ENCODE data around the gene TAF1B. TPM values are rescaled to one million over a fixed set of nuclear protein-coding genes. Genes with fewer than 3 reads are reported as not detected.

Gene TAF1B
- total RNA-seq, 1 donor from 2014 or later, result 58.5 TPM

DNA sequence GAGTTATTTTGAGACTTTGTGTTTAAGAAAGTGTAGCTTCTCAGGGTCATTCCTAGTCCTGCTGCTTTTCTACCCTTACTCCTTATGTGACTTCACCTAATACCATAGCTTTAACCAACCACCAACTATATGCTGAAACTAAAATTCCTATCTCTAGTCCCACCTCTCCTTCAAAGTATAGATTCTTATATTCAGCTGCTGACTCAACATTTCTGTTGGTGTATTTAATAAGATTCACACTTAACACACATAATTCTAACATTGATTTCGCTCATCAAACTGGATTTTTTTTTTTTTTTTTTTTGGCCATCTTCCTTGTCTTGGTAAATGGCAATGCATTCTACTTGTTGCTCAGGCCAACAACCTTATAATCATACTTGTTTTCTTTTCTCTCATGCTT lies 30.1 kb downstream of the TAF1B start:
- DNase-seq (ENCODE audit: low spot score in 2 of 2), result no peak
- Histone ChIP-seq H3K9me3 (no peaks in the 10 kb centered on the region), H3K4me3 (no peak overlapping the region), H3K27me3 (no peaks in the 10 kb centered on the region), H3K36me3 (peaks cover 11 to 36% of the 10 kb centered on the region in 2 donors), H3K4me1 (no peaks in the 10 kb centered on the region), H3K27ac (no peak overlapping the region)
- intact Hi-C loops (cut with DNase I), result no loop called here
- TF ChIP-seq, protein P1, sequence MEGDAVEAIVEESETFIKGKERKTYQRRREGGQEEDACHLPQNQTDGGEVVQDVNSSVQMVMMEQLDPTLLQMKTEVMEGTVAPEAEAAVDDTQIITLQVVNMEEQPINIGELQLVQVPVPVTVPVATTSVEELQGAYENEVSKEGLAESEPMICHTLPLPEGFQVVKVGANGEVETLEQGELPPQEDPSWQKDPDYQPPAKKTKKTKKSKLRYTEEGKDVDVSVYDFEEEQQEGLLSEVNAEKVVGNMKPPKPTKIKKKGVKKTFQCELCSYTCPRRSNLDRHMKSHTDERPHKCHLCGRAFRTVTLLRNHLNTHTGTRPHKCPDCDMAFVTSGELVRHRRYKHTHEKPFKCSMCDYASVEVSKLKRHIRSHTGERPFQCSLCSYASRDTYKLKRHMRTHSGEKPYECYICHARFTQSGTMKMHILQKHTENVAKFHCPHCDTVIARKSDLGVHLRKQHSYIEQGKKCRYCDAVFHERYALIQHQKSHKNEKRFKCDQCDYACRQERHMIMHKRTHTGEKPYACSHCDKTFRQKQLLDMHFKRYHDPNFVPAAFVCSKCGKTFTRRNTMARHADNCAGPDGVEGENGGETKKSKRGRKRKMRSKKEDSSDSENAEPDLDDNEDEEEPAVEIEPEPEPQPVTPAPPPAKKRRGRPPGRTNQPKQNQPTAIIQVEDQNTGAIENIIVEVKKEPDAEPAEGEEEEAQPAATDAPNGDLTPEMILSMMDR (IDR thresholded peaks at IDR 0.05), result no peak

DNA sequence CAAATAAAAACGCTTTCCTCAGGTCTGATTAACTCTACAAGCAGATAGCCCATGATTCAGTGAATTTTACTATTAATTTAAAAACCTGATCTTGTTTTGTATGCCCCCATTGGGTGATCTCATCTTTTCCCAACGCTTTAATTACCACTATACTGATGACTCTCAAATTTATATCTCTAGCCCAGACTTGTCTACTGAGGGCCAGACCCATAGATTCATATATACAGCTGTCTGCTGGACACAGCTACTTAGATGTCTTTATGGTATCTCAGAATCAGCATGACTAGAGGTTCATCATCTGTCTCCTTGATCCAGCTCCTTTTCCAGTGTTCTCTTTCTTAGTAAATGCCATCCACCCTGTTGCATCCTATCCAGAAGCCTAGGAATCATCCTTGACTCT lies 33.8 kb downstream of the TAF1B start:
- no peaks in the 10 kb centered on the region for H3K27me3 ChIP-seq

DNA sequence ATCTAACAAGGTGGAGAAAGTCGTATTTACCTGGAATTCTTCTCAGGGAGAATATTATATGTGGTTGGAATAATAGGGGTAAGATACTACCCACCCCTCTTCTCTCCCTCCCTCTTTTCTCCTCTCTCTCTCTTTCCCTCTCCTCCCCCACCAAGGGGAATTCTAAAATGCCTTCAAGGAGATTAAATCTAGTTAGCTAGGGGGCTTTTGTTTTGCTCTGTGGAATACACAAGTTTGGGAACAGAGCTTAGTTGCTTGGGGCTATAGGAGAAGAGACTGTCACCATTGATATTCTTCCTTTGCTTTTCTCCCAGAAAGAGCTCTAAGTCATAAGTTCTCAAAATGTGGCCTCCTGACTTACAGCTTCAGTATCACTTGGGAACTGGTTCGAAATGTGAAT lies 34.5 kb downstream of the TAF1B start:
- H3K4me3 ChIP-seq, result no peak overlapping the region
- H3K27me3 ChIP-seq, result no peaks in the 10 kb centered on the region
- TF ChIP-seq, protein P1 (IDR thresholded peaks at IDR 0.05), result no peak
- peaks cover 11 to 23% of the 10 kb centered on the region in 2 donors for H3K36me3 ChIP-seq
- no peak for DNase-seq (ENCODE audit: low spot score in 2 of 2)
- no peaks in the 10 kb centered on the region for H3K9me3 ChIP-seq
- intact Hi-C loops (cut with DNase I), result no loop called here
- no peaks in the 10 kb centered on the region for H3K4me1 ChIP-seq
- no peak overlapping the region for H3K27ac ChIP-seq

More for the DNA sequence above, 33.8 kb downstream of the TAF1B start:
- no peak overlapping the region for H3K27ac ChIP-seq
- no peak overlapping the region for H3K4me3 ChIP-seq
- TF ChIP-seq, protein P1 (IDR thresholded peaks at IDR 0.05), result no peak
- H3K9me3 ChIP-seq, result no peaks in the 10 kb centered on the region
- peaks cover 11 to 19% of the 10 kb centered on the region in 2 donors for H3K36me3 ChIP-seq
- DNase-seq (ENCODE audit: low spot score in 2 of 2), result no peak
- no peaks in the 10 kb centered on the region for H3K4me1 ChIP-seq
- intact Hi-C loops (cut with DNase I), result no loop called here

DNA sequence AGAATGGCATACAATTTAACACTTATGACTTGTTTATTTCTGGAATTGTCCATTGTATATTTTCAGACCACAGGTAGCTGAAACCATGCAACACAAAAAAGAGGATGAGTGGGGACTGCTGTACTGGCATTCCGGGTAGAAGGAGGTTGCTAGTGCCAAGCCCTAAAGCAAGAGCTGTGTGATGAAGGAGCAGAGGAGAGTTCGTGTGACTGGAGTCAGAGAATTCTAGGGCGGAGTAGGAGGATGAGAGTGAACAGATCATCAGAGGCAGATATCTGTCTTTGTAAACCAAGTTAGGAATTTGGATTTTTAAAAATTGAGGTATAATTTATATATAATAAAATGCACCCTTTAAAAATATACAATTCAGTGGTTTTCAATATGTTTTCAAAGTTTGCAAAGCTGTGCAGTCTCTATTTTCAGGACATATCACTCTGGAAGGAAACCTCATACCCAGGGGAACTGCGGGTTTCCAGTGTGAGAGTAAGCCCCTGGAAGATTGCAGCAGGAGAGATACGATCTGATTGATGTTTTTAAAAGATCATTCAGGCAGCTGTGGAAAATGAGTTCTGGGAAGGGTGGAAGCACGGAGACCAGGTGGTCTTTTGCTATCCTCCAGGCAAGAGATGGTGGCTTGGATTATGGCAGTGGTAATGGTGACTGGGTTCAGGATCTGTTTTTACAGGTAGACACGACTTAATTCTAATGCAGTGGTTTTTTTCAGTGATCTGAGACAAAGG lies 36.4 kb downstream of the TAF1B start:
- no peak for DNase-seq (ENCODE audit: low spot score in 2 of 2)
- Histone ChIP-seq H3K27me3 (no peaks in the 10 kb centered on the region), H3K36me3 (peaks cover 14 to 25% of the 10 kb centered on the region in 2 donors), H3K9me3 (no peaks in the 10 kb centered on the region), H3K4me3 (no peak overlapping the region), H3K4me1 (no peaks in the 10 kb centered on the region), H3K27ac (no peak overlapping the region)
- TF ChIP-seq, protein P1 (IDR thresholded peaks at IDR 0.05), result no peak
- intact Hi-C loops (cut with DNase I), result no loop called here

DNA sequence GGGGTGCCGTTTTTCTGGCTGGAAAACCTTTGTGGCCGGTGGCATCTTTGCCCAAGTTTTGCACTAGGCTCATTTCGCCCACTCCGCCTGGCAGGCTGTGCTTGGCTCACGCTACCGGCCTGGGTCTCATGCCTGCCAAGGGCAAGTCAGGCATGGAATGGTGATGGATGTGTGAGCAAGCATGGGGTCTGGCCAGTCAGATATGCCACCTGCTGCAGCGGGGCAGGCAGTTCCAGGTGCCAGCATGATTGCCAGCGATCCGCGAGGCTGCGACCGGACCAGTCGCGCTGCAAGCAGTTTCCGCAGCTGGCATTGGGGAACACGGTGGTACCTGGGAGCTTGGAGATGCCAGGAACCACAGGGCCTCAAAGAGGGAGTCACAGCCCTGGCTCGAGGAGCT lies 40.6 kb downstream of the TAF1B start:
- Histone ChIP-seq H3K36me3 (peaks cover 3 to 20% of the 10 kb centered on the region in 2 donors), H3K9me3 (peaks cover 0 to 9% of the 10 kb centered on the region in 2 donors), H3K27me3 (no peaks in the 10 kb centered on the region), H3K4me3 (no peak overlapping the region), H3K27ac (no peak overlapping the region), H3K4me1 (no peaks in the 10 kb centered on the region)
- TF ChIP-seq, protein P1 (IDR thresholded peaks at IDR 0.05), result no peak
- no peak for DNase-seq (ENCODE audit: low spot score in 2 of 2)
- intact Hi-C loops (cut with DNase I), result no loop called here

All from ascending aorta (tissue), 2 donors.